Pancreas (tissue), 10 donors: ENCODE results near the gene KLF9. TPM values are rescaled to one million over a fixed set of nuclear protein-coding genes. Genes with fewer than 3 reads are reported as not detected.
"Not testable (repeated sequence)": the region's sequence is repeated elsewhere in the genome, so short reads cannot be mapped to it uniquely, and the experiment has no call there.

Experiments used
- ATAC-seq, 4 donors: fragments of 200-7000 bp; cut with Tn5 transposase; one replicate each; pipeline versions ENCODE4 v1.8.0 to v1.9.1; 2020; ENCODE audit warnings: mild to moderate bottlenecking in 4 of 4, moderate library complexity in 4 of 4
- DNase-seq, 6 donors: peaks; one replicate each; pipeline ENCODE4 v3.0.0-alpha.2; 2020
- FAIRE-seq: peaks from 2 replicates; lab custom pipeline; 2012; peaks lifted over from hg19 to GRCh38; lab: Jason Lieb, UNC
- H3K27ac ChIP-seq, 4 donors: fragments of 200-600 bp; sonication (generic); 1 replicate in 3 of 4; 2 replicates in 1 of 4; pipeline versions ENCODE4 v1.5.0 to v1.8.0; 2020
- H3K27me3 ChIP-seq, 4 donors: fragments of 200-600 bp; one replicate each; pipeline ENCODE4 v1.8.0; 2021
- H3K36me3 ChIP-seq, 3 donors: fragments of 200-600 bp; sonication (generic) in 1 of 3; one replicate each; pipeline versions ENCODE4 v1.5.0 to v1.8.0; 2020 to 2021
- H3K4me1 ChIP-seq, 3 donors: fragments of 200-600 bp; one replicate each; pipeline ENCODE4 v1.8.0; 2021
- H3K4me3 ChIP-seq, 4 donors: fragments of 200-600 bp; sonication (generic) in 2 of 4; one replicate each; pipeline versions ENCODE4 v1.5.0 to v1.8.0; 2020 to 2021
- H3K9me3 ChIP-seq, 4 donors: fragments of 200-600 bp; one replicate each; pipeline ENCODE4 v1.8.0; 2021
- WGBS, 2 donors: extraction: QIAGEN DNeasy Blood & Tissue Kit; methylation state at CpG; one replicate each; pipeline ENCODE4 v1.1.7; 2013; 5-methylcytosine and 5-hydroxymethylcytosine counted together
- intact Hi-C, 3 donors: fragments of 100-400 bp; cut with DNase I; formaldehyde crosslinking; loops; one replicate each; pipeline versions ENCODE4 v1.11.1 to v1.14.2; 2022
- polyA plus RNA-seq, 2 donors: library from polyadenylated mRNA; stranded (reverse); fragments of 200-250 nt; gene quantifications; one replicate each; pipeline ENCODE4 v1.2.3, GENCODE V29; 2013
- total RNA-seq, 6 donors: library from RNA; stranded (reverse); fragmentation: NEBNext Ultra II Directional in 4 of 6; extraction: Animal tissue kit (Norgen Biotek cat#: 25700) in 4 of 6; gene quantifications; one replicate each; pipeline versions ENCODE4 v1.2.1 to v1.2.4, GENCODE V29; 2021 to 2023
- TF ChIP-seq, protein P1 (sequence below), 4 donors: fragments of 200-600 bp; sonication (generic) in 3 of 4; IDR thresholded peaks; one replicate each; pipeline versions ENCODE4 v1.5.0 to v1.8.0; 2021; ENCODE audit warnings: antibody characterized with exemption in 4 of 4
- donor health status: healthy with polysubstance abuse.
- donor health status: DM: no; HTN: no; CAD: no; lungs with moderate emphysema.
- donor health status: DM: no; HTN: no; CAD: no.
- donor health status: control.
- donor health status: control.
- donor health status: Bipolar disorder and iron deficiency.
- donor health status: DM: yes; HTN: yes; CAD: no.
- donor health status: DM: no; HTN: no; CAD: no.
- donor health status: DM: no; HTN: no; CAD: no.
- donor health status: DM: yes; HTN: yes; CAD: no.

Gene KLF9
- total and polyA plus RNA-seq, 8 donors, result 8.4 to 32.8 (median 16.5) TPM

DNA sequence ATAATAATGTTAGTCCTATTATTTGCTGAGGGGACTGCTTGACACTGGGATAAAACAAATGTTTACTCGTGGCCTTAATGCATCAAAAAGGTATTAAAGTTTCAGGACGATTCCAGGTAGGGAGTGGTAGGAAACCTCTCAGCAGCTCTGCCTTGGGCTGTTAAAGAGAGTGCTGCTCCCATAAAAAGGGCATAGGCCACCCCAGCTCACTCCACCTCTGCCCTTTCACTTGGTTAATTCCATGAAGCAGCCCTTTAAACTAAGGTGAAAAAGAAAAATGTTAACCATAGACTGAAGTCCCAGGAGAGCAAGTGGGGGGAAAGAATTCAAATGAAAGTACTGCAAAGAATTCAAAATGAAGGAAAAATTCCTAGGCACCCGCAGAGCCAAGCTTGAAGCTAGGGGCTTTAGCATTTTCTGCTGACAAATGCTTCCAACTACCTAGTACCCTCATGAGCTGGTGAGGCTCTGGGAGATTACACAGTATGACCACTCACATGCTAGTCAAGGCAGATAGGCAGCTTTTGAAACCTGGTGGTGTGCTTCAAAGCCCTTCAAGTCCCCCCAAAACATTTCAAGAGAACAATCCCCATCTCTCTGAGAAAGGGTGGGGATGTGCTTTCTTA, 8.5 kb downstream of the KLF9 start:
- Histone ChIP-seq H3K9me3 (no peaks in the 10 kb centered on the region), H3K4me3 (no peak overlapping the region), H3K4me1 (peaks cover 25 to 69% (median 32%) of the 10 kb centered on the region in 3 donors), H3K27ac (peak overlapping the region in 2 of 4 donors; percentile 40 to 63), H3K27me3 (no peaks in the 10 kb centered on the region), H3K36me3 (no peaks in the 10 kb centered on the region)
- no peak for DNase-seq
- intact Hi-C loops, result no loop called here
- no peak for FAIRE-seq
- 48 to 50% methylated on average over 3 of the region's 3 CpGs for WGBS, 2 donors
- TF ChIP-seq, protein P1, sequence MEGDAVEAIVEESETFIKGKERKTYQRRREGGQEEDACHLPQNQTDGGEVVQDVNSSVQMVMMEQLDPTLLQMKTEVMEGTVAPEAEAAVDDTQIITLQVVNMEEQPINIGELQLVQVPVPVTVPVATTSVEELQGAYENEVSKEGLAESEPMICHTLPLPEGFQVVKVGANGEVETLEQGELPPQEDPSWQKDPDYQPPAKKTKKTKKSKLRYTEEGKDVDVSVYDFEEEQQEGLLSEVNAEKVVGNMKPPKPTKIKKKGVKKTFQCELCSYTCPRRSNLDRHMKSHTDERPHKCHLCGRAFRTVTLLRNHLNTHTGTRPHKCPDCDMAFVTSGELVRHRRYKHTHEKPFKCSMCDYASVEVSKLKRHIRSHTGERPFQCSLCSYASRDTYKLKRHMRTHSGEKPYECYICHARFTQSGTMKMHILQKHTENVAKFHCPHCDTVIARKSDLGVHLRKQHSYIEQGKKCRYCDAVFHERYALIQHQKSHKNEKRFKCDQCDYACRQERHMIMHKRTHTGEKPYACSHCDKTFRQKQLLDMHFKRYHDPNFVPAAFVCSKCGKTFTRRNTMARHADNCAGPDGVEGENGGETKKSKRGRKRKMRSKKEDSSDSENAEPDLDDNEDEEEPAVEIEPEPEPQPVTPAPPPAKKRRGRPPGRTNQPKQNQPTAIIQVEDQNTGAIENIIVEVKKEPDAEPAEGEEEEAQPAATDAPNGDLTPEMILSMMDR (IDR thresholded peaks at IDR 0.05), result no peak
- no peak for ATAC-seq

DNA sequence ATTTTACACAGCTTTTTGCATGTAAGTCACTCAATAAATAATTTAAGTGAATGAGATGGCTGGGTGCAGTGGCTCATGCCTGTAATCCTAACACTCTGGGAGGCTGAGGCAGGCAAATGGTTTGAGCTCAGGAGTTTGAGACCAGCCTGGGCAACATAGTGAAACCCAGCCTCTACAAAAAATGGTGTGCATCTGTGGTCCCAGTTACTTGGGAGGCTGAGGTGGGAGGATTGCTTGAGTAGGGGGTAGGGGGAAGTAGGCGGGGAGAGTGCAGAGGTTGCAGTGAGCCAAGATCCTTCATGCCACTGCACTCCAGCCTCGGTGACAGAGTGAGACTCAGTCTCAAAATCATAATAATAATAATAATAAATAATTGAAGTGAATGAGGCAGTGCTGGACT, 10.2 kb downstream of the KLF9 start:
- peaks cover 22 to 61% (median 35%) of the 10 kb centered on the region in 3 donors for H3K4me1 ChIP-seq
- no peaks in the 10 kb centered on the region for H3K27me3 ChIP-seq
- H3K36me3 ChIP-seq, result no peaks in the 10 kb centered on the region
- TF ChIP-seq, protein P1 (IDR thresholded peaks at IDR 0.05), result no peak
- DNase-seq, result no peak
- no peak overlapping the region for H3K4me3 ChIP-seq
- 83 to 93% methylated on average over 2 of the region's 2 CpGs for WGBS, 2 donors
- H3K9me3 ChIP-seq, result no peaks in the 10 kb centered on the region
- ATAC-seq, result no peak
- no peak for FAIRE-seq
- intact Hi-C loops, result no loop called here
- peak overlapping the region in 2 of 4 donors; percentile 6 to 65 for H3K27ac ChIP-seq

DNA sequence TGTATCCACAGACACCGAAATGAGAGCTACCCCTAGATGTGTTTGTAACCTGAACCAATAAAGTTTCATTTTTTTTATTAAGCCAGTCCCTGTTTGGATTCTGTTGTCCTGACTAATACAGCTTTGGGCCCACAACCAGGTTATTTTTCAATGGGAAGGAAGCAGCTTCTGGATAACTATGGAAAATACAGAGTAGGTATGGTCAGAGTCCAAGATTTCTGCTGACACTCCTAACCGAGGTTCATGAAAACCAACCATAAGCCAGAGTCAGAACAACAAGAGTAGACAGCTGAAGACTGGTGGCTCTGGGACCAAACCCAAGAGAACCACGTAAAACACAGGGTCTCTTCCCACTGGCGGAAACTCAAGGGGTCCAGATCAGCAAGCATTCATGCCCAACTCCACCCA, 10.8 kb downstream of the KLF9 start:
- no peak for FAIRE-seq
- no peak overlapping the region for H3K4me3 ChIP-seq
- peaks cover 22 to 62% (median 38%) of the 10 kb centered on the region in 3 donors for H3K4me1 ChIP-seq
- no peaks in the 10 kb centered on the region for H3K27me3 ChIP-seq
- no peaks in the 10 kb centered on the region for H3K36me3 ChIP-seq
- WGBS, 2 donors, result 42 to 47% methylated on average over 4 of the region's 4 CpGs
- H3K27ac ChIP-seq, result peak overlapping the region in 2 of 4 donors; percentile 6 to 65
- no peaks in the 10 kb centered on the region for H3K9me3 ChIP-seq
- ATAC-seq, result peak in 3 of 4 donors; percentile 3 to 32 (median 15)
- intact Hi-C loops, result no loop called here
- no peak for DNase-seq
- TF ChIP-seq, protein P1 (IDR thresholded peaks at IDR 0.05), result no peak

DNA sequence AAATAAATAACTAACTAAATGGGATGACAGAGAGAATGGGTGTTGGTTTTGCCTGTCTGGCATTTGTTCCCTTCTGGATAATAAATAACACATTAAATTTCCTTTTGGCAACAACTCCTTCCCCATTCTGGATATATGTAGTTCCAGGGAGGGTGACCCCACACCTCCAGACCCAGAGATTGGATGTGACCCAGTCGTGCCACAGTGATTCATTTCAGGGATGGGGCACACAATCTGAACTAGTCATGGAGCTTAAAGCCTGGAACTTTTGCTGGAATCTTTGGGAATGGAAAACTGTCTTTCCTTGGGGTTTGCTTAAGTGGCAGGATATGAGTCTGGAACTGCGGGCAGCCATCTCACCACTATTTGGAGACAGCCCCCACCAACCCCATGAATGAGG, 11.3 kb downstream of the KLF9 start:
- 56 to 65% methylated on average over 2 of the region's 2 CpGs for WGBS, 2 donors
- peak overlapping the region in 2 of 4 donors; percentile 6 to 65 for H3K27ac ChIP-seq
- TF ChIP-seq, protein P1 (IDR thresholded peaks at IDR 0.05), result no peak

DNA sequence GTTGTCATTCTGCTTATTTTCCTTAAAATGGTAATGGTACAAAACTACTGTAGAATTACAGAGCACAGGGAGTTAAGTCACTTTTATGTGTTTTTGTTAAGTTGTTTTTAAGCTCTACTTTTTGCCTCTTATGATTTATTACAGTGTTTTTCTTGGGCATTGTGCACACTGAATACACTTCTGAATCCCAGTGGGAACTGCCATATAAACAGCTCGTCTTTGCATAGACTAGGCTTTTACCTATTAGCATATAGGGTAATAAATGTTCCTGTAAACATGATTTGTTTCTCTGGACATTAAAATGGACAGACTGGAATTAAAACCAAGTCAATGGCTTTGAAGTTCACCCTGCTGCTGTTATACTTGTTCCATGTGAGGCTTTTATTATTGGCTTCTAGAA, 12.2 kb downstream of the KLF9 start:
- no peaks in the 10 kb centered on the region for H3K27me3 ChIP-seq
- no peak for DNase-seq
- H3K4me1 ChIP-seq, result peaks cover 28 to 64% (median 45%) of the 10 kb centered on the region in 3 donors
- no peak overlapping the region for H3K27ac ChIP-seq
- H3K9me3 ChIP-seq, result no peaks in the 10 kb centered on the region
- 71 to 75% methylated on average over 1 of the region's 1 CpG for WGBS, 2 donors
- FAIRE-seq, result no peak
- TF ChIP-seq, protein P1 (IDR thresholded peaks at IDR 0.05), result no peak
- H3K4me3 ChIP-seq, result no peak overlapping the region
- ATAC-seq, result no peak
- H3K36me3 ChIP-seq, result no peaks in the 10 kb centered on the region
- intact Hi-C loops, result no loop called here

More for the DNA sequence above, 11.3 kb downstream of the KLF9 start:
- ATAC-seq (peak in 3 of 4 donors; percentile 5 to 30 (median 22)), FAIRE-seq (no peak), DNase-seq (no peak)
- Histone ChIP-seq H3K4me3 (no peak overlapping the region), H3K27me3 (no peaks in the 10 kb centered on the region), H3K4me1 (peaks cover 24 to 63% (median 43%) of the 10 kb centered on the region in 3 donors), H3K9me3 (no peaks in the 10 kb centered on the region), H3K36me3 (no peaks in the 10 kb centered on the region)
- intact Hi-C loops, result no loop called here

DNA sequence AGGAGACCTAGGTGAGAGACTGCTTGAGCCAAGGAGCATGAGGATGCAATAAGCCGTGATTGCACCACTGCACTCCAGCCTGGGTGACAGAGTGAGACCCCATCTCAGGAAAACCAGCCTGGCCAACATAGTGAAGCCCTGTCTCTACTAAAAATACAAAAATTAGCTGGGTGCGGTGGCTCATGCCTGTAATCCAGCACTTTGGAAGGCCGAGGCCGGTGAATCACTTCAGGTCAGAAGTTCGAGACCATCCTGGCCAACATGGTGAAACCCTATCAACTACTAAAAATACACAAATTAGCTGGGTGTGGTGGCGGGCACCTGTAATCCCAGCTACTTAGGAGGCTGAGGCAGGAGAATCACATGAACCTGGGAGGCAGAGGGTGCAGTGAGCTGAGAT, 13.2 kb downstream of the KLF9 start:
- H3K9me3 ChIP-seq, DNase-seq, intact Hi-C loops, FAIRE-seq, H3K27me3 ChIP-seq, H3K4me3 ChIP-seq, ATAC-seq, H3K36me3 ChIP-seq, H3K27ac ChIP-seq: not testable (repeated sequence)
- 97 to 98% methylated on average over 6 of the region's 6 CpGs for WGBS, 2 donors
- H3K4me1 ChIP-seq, result peaks cover 28 to 60% (median 43%) of the 10 kb centered on the region in 3 donors
